ENCODE results near the gene CLIC3.

Gene CLIC3

GRCh38 chr9:137014166-137014565 lies 17.8 kb upstream of the CLIC3 start:
- DNase-seq (ENCODE audit: low spot score): no peak
- in situ Hi-C loops (cut with MboI; ENCODE audit: low sequenced_read_pairs, unreplicated experiment): no loop called here
- no peak for TF ChIP-seq CTCF (IDR thresholded peaks at IDR 0.05; ENCODE audit: borderline replicate concordance, control extremely low read depth, extremely low read depth, insufficient read depth, missing control alignments)

- in situ Hi-C loops (cut with MboI; ENCODE audit: low sequenced_read_pairs, unreplicated experiment): no loop called here
- TF ChIP-seq CTCF (IDR thresholded peaks at IDR 0.05; ENCODE audit: borderline replicate concordance, control extremely low read depth, extremely low read depth, insufficient read depth, missing control alignments): no peak
- DNase-seq (ENCODE audit: low spot score): no peak
Measured at GRCh38 chr9:137013571-137013940, 17.2 kb upstream of the CLIC3 start.

- TF ChIP-seq CTCF (IDR thresholded peaks at IDR 0.05; ENCODE audit: borderline replicate concordance, control extremely low read depth, extremely low read depth, insufficient read depth, missing control alignments): no peak
- DNase-seq (ENCODE audit: low spot score): no peak
- in situ Hi-C loops (cut with MboI; ENCODE audit: low sequenced_read_pairs, unreplicated experiment): no loop called here
Measured at GRCh38 chr9:137012694-137013570, 16.6 kb upstream of the CLIC3 start.

- DNase-seq (ENCODE audit: low spot score): no peak
- no peak for TF ChIP-seq CTCF (IDR thresholded peaks at IDR 0.05; ENCODE audit: borderline replicate concordance, control extremely low read depth, extremely low read depth, insufficient read depth, missing control alignments)
- in situ Hi-C loops (cut with MboI; ENCODE audit: low sequenced_read_pairs, unreplicated experiment): no loop called here
Measured at GRCh38 chr9:137011907-137012675, 15.7 kb upstream of the CLIC3 start.

GRCh38 chr9:137011156-137011555 lies 14.8 kb upstream of the CLIC3 start:
- in situ Hi-C loops (cut with MboI; ENCODE audit: low sequenced_read_pairs, unreplicated experiment): no loop called here
- no peak for TF ChIP-seq CTCF (IDR thresholded peaks at IDR 0.05; ENCODE audit: borderline replicate concordance, control extremely low read depth, extremely low read depth, insufficient read depth, missing control alignments)
- no peak for DNase-seq (ENCODE audit: low spot score)

- TF ChIP-seq CTCF (IDR thresholded peaks at IDR 0.05; ENCODE audit: borderline replicate concordance, control extremely low read depth, extremely low read depth, insufficient read depth, missing control alignments): no peak
- in situ Hi-C loops (cut with MboI; ENCODE audit: low sequenced_read_pairs, unreplicated experiment): no loop called here
- no peak for DNase-seq (ENCODE audit: low spot score)
Measured at GRCh38 chr9:137009938-137010732, 13.8 kb upstream of the CLIC3 start.
